K562 (cell line): ENCODE data around the gene GEN1. TPM values are rescaled to one million over a fixed set of nuclear protein-coding genes. Genes with fewer than 3 reads are reported as not detected.

Experiments
- ATAC-seq: fragments of 200-7000 bp; cut with Tn5 transposase; 3 replicates; pipeline ENCODE4 v1.9.1; 2020; ENCODE audit warnings: moderate library complexity
- BruUV-seq: library from RNA; stranded (reverse); fragments of 400-500 nt; replicated peaks from 2 replicates; lab custom pipeline; 2021; lab: Mats Ljungman, UMichigan
- CTCF ChIA-PET: fragments of 300-600 bp; formaldehyde crosslinking; extraction: SDS; loops from one replicate; lab custom pipeline; 2021; ENCODE audit warnings: low intra/inter-chr PET ratio; lab: Yijun Ruan, JAX
- POLR2A ChIA-PET: fragments of 300-600, 350-650 bp; sonication (Branson Sonifier 250); formaldehyde crosslinking; extraction: SDS; loops from one replicate; lab custom pipeline; 2021; ENCODE audit warnings: antibody characterized with exemption, inconsistent platforms; lab: Yijun Ruan, JAX
- DNase-seq, 4 experiments: peaks; one replicate each; pipeline versions ENCODE4 v3.0.0 to v3.0.0-alpha.2; 2011 to 2018; ENCODE audit warnings: low spot score in 3 of 4, mixed read lengths in 3 of 4; ENCODE audit errors: extremely low read depth in 1 of 4
- FAIRE-seq: peaks from 2 replicates; lab custom pipeline; 2011; peaks lifted over from hg19 to GRCh38; lab: Jason Lieb, UNC
- H2AFZ ChIP-seq: 2 replicates; pipeline ENCODE4 v1.6.0; 2011; ENCODE audit warnings: low read depth, low read length, control low read depth, inconsistent platforms
- H3K27ac ChIP-seq: fragments of 200-600 bp; 3 replicates; pipeline ENCODE4 v1.8.0; 2011; ENCODE audit warnings: low read depth, mild to moderate bottlenecking, control low read depth, inconsistent platforms, low read length, moderate library complexity, mixed read lengths; ENCODE audit errors: extremely low read depth
- H3K27me3 ChIP-seq, 2 experiments: fragments of 300-600 bp in 1 of 2; 2 replicates in 1 of 2; 3 replicates in 1 of 2; pipeline versions ENCODE4 v1.6.0 to v1.8.0; 2011; ENCODE audit warnings: inconsistent platforms in 2 of 2, low read length in 2 of 2, mild to moderate bottlenecking in 1 of 2, mixed read lengths in 1 of 2, moderate library complexity in 1 of 2; ENCODE audit not compliant: control insufficient read depth in 2 of 2, insufficient read depth in 2 of 2
- H3K36me3 ChIP-seq: fragments of 300-600 bp; 3 replicates; pipeline ENCODE4 v1.8.0; 2011; ENCODE audit warnings: mild to moderate bottlenecking, low read length, inconsistent platforms; ENCODE audit not compliant: control insufficient read depth, insufficient read depth
- H3K4me1 ChIP-seq, 2 experiments: fragments of 200-600 bp in 1 of 2; replicated peaks in 1 of 2; 2 replicates in 1 of 2; 3 replicates in 1 of 2; pipeline versions ENCODE4 v1.5.1 to v1.8.0; 2011; ENCODE audit warnings: inconsistent platforms in 2 of 2, low read length in 2 of 2, mild to moderate bottlenecking in 1 of 2, mixed read lengths in 1 of 2, moderate library complexity in 1 of 2; ENCODE audit not compliant: control insufficient read depth in 2 of 2, insufficient read depth in 2 of 2
- H3K4me2 ChIP-seq: 2 replicates; pipeline ENCODE4 v1.6.1; 2011; ENCODE audit warnings: low read length, control low read depth, inconsistent platforms, mixed read lengths; ENCODE audit not compliant: insufficient read depth
- H3K4me3 ChIP-seq: fragments of 200-600 bp; sonication (generic), shearing (Covaris generic); 2 replicates; pipeline ENCODE4 v1.5.1; 2016; ENCODE audit warnings: control low read depth, inconsistent platforms
- H3K79me2 ChIP-seq: fragments of 200-600 bp; 3 replicates; pipeline ENCODE4 v1.8.0; 2011; ENCODE audit warnings: low read length, inconsistent platforms; ENCODE audit not compliant: control insufficient read depth, insufficient read depth
- H3K9ac ChIP-seq, 2 experiments: 2 replicates each; pipeline versions ENCODE4 v1.6.0 to v1.6.1; 2011; ENCODE audit warnings: low read depth in 2 of 2, low read length in 2 of 2, control low read depth in 1 of 2, inconsistent platforms in 1 of 2, mild to moderate bottlenecking in 1 of 2, mixed read lengths in 1 of 2; ENCODE audit not compliant: insufficient read depth in 1 of 2
- H3K9me1 ChIP-seq: one replicate; pipeline ENCODE4 v1.6.0; 2011; ENCODE audit warnings: inconsistent platforms, mild to moderate bottlenecking, low read length, moderate library complexity; ENCODE audit not compliant: control insufficient read depth, insufficient read depth
- H3K9me3 ChIP-seq: replicated peaks from 2 replicates; pipeline ENCODE4 v1.5.1; 2011; ENCODE audit warnings: low read depth, low read length, inconsistent platforms; ENCODE audit not compliant: control insufficient read depth, insufficient read depth
- H4K20me1 ChIP-seq: replicated peaks from 2 replicates; pipeline ENCODE4 v1.6.1; 2011; ENCODE audit warnings: low read length, inconsistent platforms, mixed read lengths; ENCODE audit not compliant: control insufficient read depth, insufficient read depth
- BRF1 ChIP-seq: IDR thresholded peaks from 3 replicates; pipeline ENCODE4 v1.6.1; 2011; ENCODE audit warnings: borderline replicate concordance, mild to moderate bottlenecking; ENCODE audit not compliant: insufficient read length; ENCODE audit errors: extremely low read depth
- DIDO1 ChIP-seq: fragments of 450-650 bp; IDR thresholded peaks from 2 replicates; pipeline ENCODE4 v1.6.1; 2016; ENCODE audit warnings: low read depth, missing biosample characterization, missing genetic modification characterization
- SIN3A ChIP-seq, 2 experiments: fragments of 150-350 bp in 1 of 2; IDR thresholded peaks; 2 replicates each; pipeline ENCODE4 v1.6.1; 2011 to 2016; ENCODE audit warnings: borderline replicate concordance in 2 of 2, low read depth in 2 of 2, low read length in 2 of 2, mild to moderate bottlenecking in 2 of 2, moderate library complexity in 2 of 2; ENCODE audit not compliant: control insufficient read depth in 1 of 2
- STAT5B ChIP-seq: fragments of 250-450 bp; sonication (Bioruptor Pico); IDR thresholded peaks from 2 replicates; pipeline ENCODE4 v1.8.0; 2021; ENCODE audit warnings: mild to moderate bottlenecking, inconsistent platforms
- TGIF2 ChIP-seq: sonication (generic); formaldehyde crosslinking; IDR thresholded peaks from 2 replicates; pipeline ENCODE4 v1.8.1; 2022; ENCODE audit warnings: mild to moderate bottlenecking, missing genetic modification reagents, moderate library complexity
- ZNF77 ChIP-seq: fragments of 250-450 bp; sonication (Bioruptor Pico); IDR thresholded peaks from 2 replicates; pipeline ENCODE4 v1.5.0; 2020
- whole genome bisulfite sequencing: fragments of 100-300 bp; shearing (Covaris generic); methylation state at CpG from one replicate; pipeline ENCODE4 v1.1.6; 2016; ENCODE audit warnings: low coverage, mixed read lengths; ENCODE audit not compliant: insufficient coverage; ENCODE audit errors: missing lambda C conversion rate; 5-methylcytosine and 5-hydroxymethylcytosine counted together
- in situ Hi-C: fragments of 300-500 bp; cut with MboI; formaldehyde crosslinking; loops from 4 replicates; pipeline ENCODE4 v1.15.0; 2018; ENCODE audit warnings: inconsistent platforms, mixed read lengths
- intact Hi-C: fragments of 100-400 bp; cut with micrococcal nuclease; formaldehyde crosslinking; loops from 2 replicates; pipeline ENCODE4 v1.14.2; 2022
- polyA plus RNA-seq, 8 experiments: library from polyadenylated mRNA; depleted of rRNA in 4 of 8; stranded (reverse) in 5 of 8; unstranded in 3 of 8; fragments of >200 nt; fragmentation: Nextera tagmentation in 2 of 8; fragmentation: Illumina TruSeq in 1 of 8; extraction: Ambion mirVana in 2 of 8; extraction: Trizol in 1 of 8; gene quantifications; 2 replicates each; pipeline versions ENCODE4 v1.2.1 to v1.2.3, GENCODE V29; 2011 to 2014; ENCODE audit warnings: inconsistent platforms in 1 of 8, missing spikeins in 1 of 8
- total RNA-seq, 7 experiments: library from RNA; depleted of rRNA in 6 of 7; stranded (reverse); fragments of >200 nt in 6 of 7; fragmentation: Illumina TruSeq in 2 of 7; extraction: Trizol in 2 of 7; gene quantifications; 2 replicates each; pipeline versions ENCODE4 v1.2.1 to v1.2.3, GENCODE V29; 2011 to 2021; ENCODE audit warnings: low replicate concordance in 1 of 7

GEN1 gene
- total and polyA plus RNA-seq, 9 of the 15 experiments (the other 6 are each of a cell fraction or from before 2014, with no cell fraction given): 8.6 to 39.7 (median 24.5) TPM

DNA sequence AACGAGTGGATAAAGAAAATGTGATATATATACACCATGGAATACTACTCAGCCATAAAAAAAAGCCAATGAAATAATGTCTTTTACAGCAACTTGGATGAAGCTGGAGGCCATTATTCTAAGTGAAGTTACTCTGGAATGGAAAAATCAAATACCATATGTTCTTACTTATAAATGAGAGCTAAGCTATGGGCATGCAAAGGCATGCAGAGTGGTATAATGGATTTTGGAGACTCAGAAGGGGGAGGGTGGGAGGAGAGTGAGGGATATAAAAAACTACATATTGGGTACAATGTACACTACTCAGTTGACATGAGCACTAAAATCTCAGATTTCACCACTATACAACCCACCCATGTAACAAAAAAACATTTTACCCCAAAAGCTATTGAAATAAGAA lies 60.7 kb downstream of the GEN1 start (continued):
- TF ChIP-seq TGIF2 (CRISPR knock-in tag) (no peak), SIN3A (IDR thresholded peaks at IDR 0.05; ENCODE audit: borderline replicate concordance in 2 of 2, control insufficient read depth in 1 of 2, low read depth in 2 of 2, low read length in 2 of 2) (no peak), STAT5B (CRISPR knock-in tag) (no peak), ZNF77 (CRISPR knock-in tag) (no peak), DIDO1 (tag) (no peak)

DNA sequence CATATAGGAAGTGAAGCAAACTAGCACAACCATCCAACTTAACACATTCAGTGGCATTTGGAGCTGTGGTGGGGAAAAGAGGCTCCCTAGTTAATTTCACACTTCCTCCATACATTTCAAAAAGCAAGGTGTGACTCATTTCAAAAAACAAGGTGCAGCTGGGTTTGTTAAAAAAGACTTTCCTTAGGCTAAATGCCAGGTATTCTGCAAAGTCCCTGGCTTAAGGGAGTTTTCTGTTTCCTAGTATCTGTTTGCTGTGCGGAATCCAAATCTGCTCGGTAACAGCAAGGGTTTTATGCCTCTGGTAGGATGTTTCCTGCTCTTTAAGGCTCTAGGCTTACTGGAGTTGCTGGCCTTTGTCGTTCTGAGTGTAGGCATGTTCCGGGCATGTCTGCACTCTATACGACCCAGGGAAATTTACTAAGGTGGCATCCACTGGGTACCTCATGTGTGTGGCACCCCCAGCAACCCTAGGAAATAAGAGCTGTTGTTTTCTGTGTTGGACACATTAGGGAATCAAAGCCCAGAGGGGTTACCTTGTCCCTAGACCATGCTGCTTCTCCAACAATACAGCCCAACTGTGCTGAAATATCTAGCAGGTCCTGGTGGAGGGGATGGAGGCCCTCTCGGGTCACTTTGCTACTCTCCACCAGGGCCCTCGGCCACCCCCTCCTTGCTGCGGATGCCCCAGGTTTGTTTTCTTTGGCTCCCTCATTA lies 61.7 kb downstream of the GEN1 start:
- CTCF ChIA-PET: no interaction called here
- H3K9me1 ChIP-seq: no peaks in the 10 kb centered on the region
- 2% methylated on average over 8 of the region's 8 CpGs for WGBS
- POLR2A ChIA-PET: no interaction called here
- no peaks in the 10 kb centered on the region for H3K79me2 ChIP-seq
- H3K9me3 ChIP-seq: no peaks in the 10 kb centered on the region
- FAIRE-seq (no peak), ATAC-seq (no peak; the same call in 2 of the 3 replicates), DNase-seq (no peak)
- BruUV-seq: no TSS peak
- no peaks in the 10 kb centered on the region for H3K4me1 ChIP-seq
- no peak overlapping the region for H3K27ac ChIP-seq
- no peak overlapping the region for H2AFZ ChIP-seq
- H3K9ac ChIP-seq: no peak overlapping the region
- in situ Hi-C loops (no loop called here), intact Hi-C loops (no loop called here)
- TF ChIP-seq BRF1: no peak
- no peaks in the 10 kb centered on the region for H4K20me1 ChIP-seq
- H3K4me3 ChIP-seq: no peak overlapping the region
- peaks cover 18 to 28% of the 10 kb centered on the region in 2 experiments; a peak in 4 of 5 replicates for H3K27me3 ChIP-seq
- H3K4me2 ChIP-seq: no peak overlapping the region
- no peaks in the 10 kb centered on the region for H3K36me3 ChIP-seq
